Mesenchymal stem cell (in vitro differentiated cells and primary cell): ENCODE results near the gene MAFG.
A peak's percentile ranks its signal among the peaks of the same experiment; 100 is the strongest.

Experiments
- DNase-seq: peaks from one replicate; pipeline ENCODE4 v3.0.0-alpha.2; 2013
- H2AFZ ChIP-seq: one replicate; pipeline ENCODE4 v1.6.1; 2013; ENCODE audit warnings: low read depth, mild to moderate bottlenecking, control low read depth, inconsistent platforms, low read length, moderate library complexity
- H2AK5ac ChIP-seq: 2 replicates; pipeline ENCODE4 v1.6.1; 2013; ENCODE audit warnings: low read length, moderate library complexity, mild to moderate bottlenecking, inconsistent platforms; ENCODE audit not compliant: severe bottlenecking
- H2BK120ac ChIP-seq: one replicate; pipeline ENCODE4 v1.6.1; 2013; ENCODE audit warnings: low read depth, mild to moderate bottlenecking, inconsistent platforms, low read length, moderate library complexity
- H2BK12ac ChIP-seq, 2 experiments: one replicate each; pipeline ENCODE4 v1.6.1; 2013; ENCODE audit warnings: inconsistent platforms in 2 of 2, low read length in 2 of 2, mild to moderate bottlenecking in 2 of 2, moderate library complexity in 2 of 2, control low read depth in 1 of 2
- H2BK15ac ChIP-seq: one replicate; pipeline ENCODE4 v1.6.1; 2013; ENCODE audit warnings: mild to moderate bottlenecking, low read depth, inconsistent platforms; ENCODE audit not compliant: poor library complexity, severe bottlenecking
- H2BK5ac ChIP-seq: 2 replicates; pipeline ENCODE4 v1.6.1; 2013; ENCODE audit warnings: low read depth, mild to moderate bottlenecking, low read length, control low read depth, inconsistent platforms; ENCODE audit not compliant: poor library complexity, severe bottlenecking
- H3K14ac ChIP-seq, 2 experiments: one replicate each; pipeline ENCODE4 v1.6.1; 2013; ENCODE audit warnings: inconsistent platforms in 2 of 2, low read length in 2 of 2, control low read depth in 1 of 2, mild to moderate bottlenecking in 1 of 2, moderate library complexity in 1 of 2
- H3K18ac ChIP-seq, 2 experiments: one replicate each; pipeline ENCODE4 v1.6.1; 2013; ENCODE audit warnings: inconsistent platforms in 2 of 2, low read length in 2 of 2, control low read depth in 1 of 2, low read depth in 1 of 2, mild to moderate bottlenecking in 1 of 2
- H3K23ac ChIP-seq, 2 experiments: one replicate each; pipeline ENCODE4 v1.6.1; 2013; ENCODE audit warnings: inconsistent platforms in 2 of 2, low read length in 2 of 2, mild to moderate bottlenecking in 2 of 2, moderate library complexity in 2 of 2, control low read depth in 1 of 2
- H3K27ac ChIP-seq: 2 replicates; pipeline ENCODE4 v1.5.1; 2013; ENCODE audit warnings: mild to moderate bottlenecking, moderate library complexity, low read length, control low read depth, inconsistent platforms; ENCODE audit not compliant: poor library complexity, severe bottlenecking
- H3K27me3 ChIP-seq, 2 experiments: 2 replicates each; pipeline versions ENCODE4 v1.6.1 to v1.7.0; 2013; ENCODE audit warnings: low read length in 2 of 2, mild to moderate bottlenecking in 2 of 2, moderate library complexity in 2 of 2, control low read depth in 1 of 2, inconsistent platforms in 1 of 2; ENCODE audit not compliant: control insufficient read depth in 1 of 2, insufficient read depth in 1 of 2
- H3K36me3 ChIP-seq, 2 experiments: 2 replicates each; pipeline versions ENCODE4 v1.6.1 to v1.7.0; 2013; ENCODE audit warnings: low read length in 2 of 2, control low read depth in 1 of 2, inconsistent platforms in 1 of 2, low read depth in 1 of 2, mild to moderate bottlenecking in 1 of 2; ENCODE audit not compliant: insufficient read depth in 2 of 2, control insufficient read depth in 1 of 2
- H3K4ac ChIP-seq, 2 experiments: one replicate each; pipeline ENCODE4 v1.6.1; 2013; ENCODE audit warnings: inconsistent platforms in 2 of 2, low read length in 2 of 2, mild to moderate bottlenecking in 2 of 2, moderate library complexity in 2 of 2, control low read depth in 1 of 2, low read depth in 1 of 2
- H3K4me1 ChIP-seq: 2 replicates; pipeline ENCODE4 v1.6.1; 2013; ENCODE audit warnings: low read depth, low read length, control low read depth; ENCODE audit not compliant: control insufficient read depth, insufficient read depth
- H3K4me2 ChIP-seq: 2 replicates; pipeline ENCODE4 v1.6.1; 2013; ENCODE audit warnings: low read length, mild to moderate bottlenecking, inconsistent platforms; ENCODE audit not compliant: poor library complexity, severe bottlenecking
- H3K4me3 ChIP-seq, 2 experiments: 2 replicates each; pipeline versions ENCODE4 v1.5.1 to v1.7.0; 2013; ENCODE audit warnings: low read length in 2 of 2, mild to moderate bottlenecking in 2 of 2, control low read depth in 1 of 2, low read depth in 1 of 2; ENCODE audit not compliant: insufficient read depth in 1 of 2
- H3K79me1 ChIP-seq: replicated peaks from 2 replicates; pipeline ENCODE4 v1.6.1; 2013; ENCODE audit warnings: mild to moderate bottlenecking, control low read depth, low read length, inconsistent platforms; ENCODE audit not compliant: poor library complexity, severe bottlenecking
- H3K9ac ChIP-seq: 2 replicates; pipeline ENCODE4 v1.7.0; 2013; ENCODE audit warnings: mild to moderate bottlenecking, low read length, moderate library complexity
- H3K9me3 ChIP-seq: 2 replicates; pipeline ENCODE4 v1.7.0; 2013; ENCODE audit warnings: mild to moderate bottlenecking, low read length; ENCODE audit not compliant: control insufficient read depth
- H4K8ac ChIP-seq: one replicate; pipeline ENCODE4 v1.6.1; 2013; ENCODE audit warnings: inconsistent platforms, mild to moderate bottlenecking, low read length, moderate library complexity
- H4K91ac ChIP-seq: one replicate; pipeline ENCODE4 v1.6.1; 2013; ENCODE audit warnings: mild to moderate bottlenecking, low read length, inconsistent platforms
- WGBS: methylation state at CpG from one replicate; pipeline ENCODE4 v1.1.7; 2013; ENCODE audit warnings: mixed read lengths; 5-methylcytosine and 5-hydroxymethylcytosine counted together

Gene MAFG

GRCh38 chr17:81901167-81902022 lies 26.1 kb downstream of the MAFG start:
- Histone ChIP-seq H2BK5ac (no peak overlapping the region), H3K27me3 (peaks cover 0 to 8% of the 10 kb centered on the region in 2 experiments), H3K36me3 (peaks cover 49 to 67% of the 10 kb centered on the region in 2 experiments), H3K4ac (peak overlapping the region in 1 of 2 experiments; percentile 50), H3K27ac (no peak overlapping the region), H3K18ac (peak overlapping the region; percentile 48 to 67), H3K14ac (peak overlapping the region in 1 of 2 experiments; percentile 62), H3K9ac (no peak overlapping the region), H3K4me3 (peak overlapping the region; percentile 15 to 58), H2BK120ac (no peak overlapping the region), H2AK5ac (no peak overlapping the region), H2BK15ac (no peak overlapping the region), H2BK12ac (no peak overlapping the region), H4K8ac (no peak overlapping the region), H3K9me3 (no peaks in the 10 kb centered on the region), H2AFZ (no peak overlapping the region), H3K23ac (peak overlapping the region in 1 of 2 experiments; percentile 49), H3K79me1 (peaks cover 18% of the 10 kb centered on the region), H3K4me2 (peak overlapping the region; percentile 70), H4K91ac (peak overlapping the region; percentile 30), H3K4me1 (peaks cover 42% of the 10 kb centered on the region)
- 66% methylated on average over 21 of the region's 21 CpGs for WGBS
- no peak for DNase-seq

- Histone ChIP-seq H2BK120ac (no peak overlapping the region), H3K4me3 (no peak overlapping the region), H3K18ac (no peak overlapping the region), H3K9me3 (no peaks in the 10 kb centered on the region), H3K9ac (no peak overlapping the region), H3K27me3 (peaks cover 0 to 8% of the 10 kb centered on the region in 2 experiments), H3K4me2 (no peak overlapping the region), H2AFZ (no peak overlapping the region), H4K8ac (no peak overlapping the region), H3K23ac (no peak overlapping the region), H3K4me1 (peaks cover 42% of the 10 kb centered on the region), H3K4ac (no peak overlapping the region), H3K27ac (no peak overlapping the region), H2BK5ac (no peak overlapping the region), H2BK15ac (no peak overlapping the region), H2BK12ac (no peak overlapping the region), H2AK5ac (no peak overlapping the region), H3K36me3 (peaks cover 53 to 63% of the 10 kb centered on the region in 2 experiments), H4K91ac (no peak overlapping the region), H3K79me1 (peaks cover 19% of the 10 kb centered on the region), H3K14ac (no peak overlapping the region)
- no peak for DNase-seq
- 92% methylated on average over 18 of the region's 18 CpGs for WGBS
Measured at GRCh38 chr17:81900181-81900820, 27.2 kb downstream of the MAFG start.

- Histone ChIP-seq H3K4ac (no peak overlapping the region), H2BK5ac (no peak overlapping the region), H4K8ac (no peak overlapping the region), H3K9me3 (no peaks in the 10 kb centered on the region), H3K14ac (no peak overlapping the region), H3K18ac (no peak overlapping the region), H3K4me2 (no peak overlapping the region), H3K9ac (no peak overlapping the region), H3K23ac (no peak overlapping the region), H3K4me1 (peaks cover 42% of the 10 kb centered on the region), H4K91ac (peak overlapping the region; percentile 0), H3K27me3 (peaks cover 0 to 8% of the 10 kb centered on the region in 2 experiments), H2AK5ac (peak overlapping the region; percentile 16), H2AFZ (no peak overlapping the region), H2BK15ac (no peak overlapping the region), H2BK120ac (no peak overlapping the region), H3K36me3 (peaks cover 59 to 61% of the 10 kb centered on the region in 2 experiments), H3K4me3 (no peak overlapping the region), H3K27ac (no peak overlapping the region), H2BK12ac (no peak overlapping the region), H3K79me1 (peaks cover 19% of the 10 kb centered on the region)
- DNase-seq, result no peak
- WGBS, result 96% methylated on average over 22 of the region's 22 CpGs
Measured at GRCh38 chr17:81899514-81900166, 27.9 kb downstream of the MAFG start.

- Histone ChIP-seq H3K9ac (peak overlapping the region; percentile 39), H3K4ac (no peak overlapping the region), H2BK12ac (no peak overlapping the region), H2BK15ac (no peak overlapping the region), H2AFZ (no peak overlapping the region), H3K27ac (peak overlapping the region; percentile 68), H3K4me1 (peaks cover 45% of the 10 kb centered on the region), H3K9me3 (no peaks in the 10 kb centered on the region), H3K36me3 (peaks cover 58 to 63% of the 10 kb centered on the region in 2 experiments), H3K18ac (peak overlapping the region in 1 of 2 experiments; percentile 62), H3K4me2 (no peak overlapping the region), H3K27me3 (peaks cover 0 to 8% of the 10 kb centered on the region in 2 experiments), H4K91ac (peak overlapping the region; percentile 25), H3K4me3 (no peak overlapping the region), H3K14ac (no peak overlapping the region), H2BK120ac (no peak overlapping the region), H2AK5ac (peak overlapping the region; percentile 42), H3K23ac (no peak overlapping the region), H2BK5ac (no peak overlapping the region), H4K8ac (no peak overlapping the region), H3K79me1 (peaks cover 23% of the 10 kb centered on the region)
- WGBS, result 84% methylated on average over 9 of the region's 9 CpGs
- DNase-seq, result no peak
Measured at GRCh38 chr17:81898885-81899284, 28.6 kb downstream of the MAFG start.
